HepG2 (cell line): Measurements from ENCODE around the gene PTGIS. TPM values are rescaled to one million over a fixed set of nuclear protein-coding genes. Genes with fewer than 3 reads are reported as not detected.

ENCODE experiments used
- BCL6 ChIP-seq: IDR thresholded peaks from 2 replicates; pipeline ENCODE4 v1.6.1; 2016; ENCODE audit warnings: missing genetic modification reagents, missing compliant biosample characterization
- CBX1 ChIP-seq: IDR thresholded peaks from one replicate; pipeline ENCODE4 v1.6.1; 2016; ENCODE audit warnings: antibody characterized with exemption, low read depth
- CC2D1A ChIP-seq: sonication (generic); formaldehyde crosslinking; IDR thresholded peaks from 2 replicates; pipeline ENCODE4 v1.8.1; 2023; ENCODE audit warnings: mild to moderate bottlenecking, missing genetic modification reagents
- DRAP1 ChIP-seq: IDR thresholded peaks from 2 replicates; pipeline ENCODE4 v1.6.1; 2016; ENCODE audit warnings: missing genetic modification reagents, missing compliant biosample characterization
- EEA1 ChIP-seq: sonication (generic); formaldehyde crosslinking; IDR thresholded peaks from 2 replicates; pipeline ENCODE4 v1.5.1; 2020; ENCODE audit warnings: mild to moderate bottlenecking, missing genetic modification reagents, borderline replicate concordance
- EHMT2 ChIP-seq: fragments of 200-600 bp; sonication (generic); IDR thresholded peaks from 2 replicates; pipeline ENCODE4 v1.7.0; 2017; ENCODE audit warnings: antibody characterized with exemption, low read depth, low read length, borderline replicate concordance
- GTF2F1 ChIP-seq: fragments of 150-350 bp; IDR thresholded peaks from 2 replicates; pipeline ENCODE4 v1.6.1; 2014; ENCODE audit warnings: low read length
- MAFF ChIP-seq: IDR thresholded peaks from 2 replicates; pipeline ENCODE4 v1.6.1; 2011; ENCODE audit warnings: low read depth, low read length, improper control_type of control experiment
- MBNL3 ChIP-seq: fragments of 250-450 bp; sonication (Bioruptor Pico); conservative IDR thresholded peaks from 2 replicates; pipeline ENCODE4 v1.8.0; 2022; ENCODE audit warnings: mild to moderate bottlenecking, inconsistent platforms
- PPARG ChIP-seq: conservative IDR thresholded peaks from 2 replicates; pipeline ENCODE4 v1.6.1; 2016; ENCODE audit warnings: missing biosample characterization, missing genetic modification reagents
- RFXAP ChIP-seq: sonication (generic); formaldehyde crosslinking; IDR thresholded peaks from 2 replicates; pipeline ENCODE4 v1.4.0; 2020; ENCODE audit warnings: missing genetic modification reagents, borderline replicate concordance
- RNF2 ChIP-seq: fragments of 450-650 bp; conservative IDR thresholded peaks from 2 replicates; pipeline ENCODE4 v1.6.1; 2016; ENCODE audit warnings: low read depth
- SALL2 ChIP-seq: sonication (generic); formaldehyde crosslinking; IDR thresholded peaks from 2 replicates; pipeline ENCODE4 v1.8.1; 2023; ENCODE audit warnings: mild to moderate bottlenecking, missing genetic modification reagents, inconsistent platforms
- SATB2 ChIP-seq: sonication (generic); formaldehyde crosslinking; IDR thresholded peaks from 2 replicates; pipeline ENCODE4 v1.5.0; 2020; ENCODE audit warnings: missing genetic modification reagents
- SUZ12 ChIP-seq: fragments of 150-350 bp; IDR thresholded peaks from 2 replicates; pipeline ENCODE4 v1.6.1; 2014; ENCODE audit warnings: low read depth, low read length
- TERF1 ChIP-seq: sonication (generic); formaldehyde crosslinking; IDR thresholded peaks from 2 replicates; pipeline ENCODE4 v1.8.0; 2022; ENCODE audit warnings: mild to moderate bottlenecking, missing genetic modification reagents, moderate library complexity
- ZNF124 ChIP-seq: sonication (generic); formaldehyde crosslinking; IDR thresholded peaks from 2 replicates; pipeline ENCODE4 v1.4.0; 2020; ENCODE audit warnings: missing genetic modification reagents
- ZNF556 ChIP-seq: sonication (generic); formaldehyde crosslinking; IDR thresholded peaks from 2 replicates; pipeline ENCODE4 v1.4.0; 2020; ENCODE audit warnings: mild to moderate bottlenecking, missing genetic modification reagents, borderline replicate concordance
- polyA plus RNA-seq, 8 experiments: library from polyadenylated mRNA; depleted of rRNA in 3 of 8; stranded (reverse) in 7 of 8; unstranded in 1 of 8; fragments of >200 nt; fragmentation: Illumina TruSeq in 4 of 8; extraction: Trizol in 4 of 8; gene quantifications; 2 replicates each; pipeline versions ENCODE4 v1.2.1 to v1.2.3, GENCODE V29; 2011 to 2016; ENCODE audit warnings: low read depth in 4 of 8, missing spikeins in 1 of 8, mixed read lengths in 1 of 8; ENCODE audit not compliant: insufficient read depth in 1 of 8
- total RNA-seq, 5 experiments: library from RNA; depleted of rRNA; stranded (reverse); fragments of >200 nt; fragmentation: Illumina TruSeq; extraction: Trizol; gene quantifications; 2 replicates each; pipeline ENCODE4 v1.2.3, GENCODE V29; 2016; ENCODE audit warnings: low read depth in 1 of 5
- TF ChIP-seq, protein P1 (sequence below): sonication (generic); formaldehyde crosslinking; IDR thresholded peaks from 2 replicates; pipeline ENCODE4 v1.5.0; 2020; ENCODE audit warnings: mild to moderate bottlenecking, missing genetic modification reagents
- TF ChIP-seq, protein P2 (sequence below): IDR thresholded peaks from 2 replicates; pipeline ENCODE4 v1.6.1; 2016
- TF ChIP-seq, protein P3 (sequence below): sonication (generic); formaldehyde crosslinking; IDR thresholded peaks from 2 replicates; pipeline ENCODE4 v1.5.1; 2020; ENCODE audit warnings: missing genetic modification reagents, mild to moderate bottlenecking, borderline replicate concordance

Gene PTGIS
- total and polyA plus RNA-seq, 2 of the 13 experiments (the other 11 are each of a cell fraction or from before 2014, with no cell fraction given), result not detected

- TF ChIP-seq, protein P1, sequence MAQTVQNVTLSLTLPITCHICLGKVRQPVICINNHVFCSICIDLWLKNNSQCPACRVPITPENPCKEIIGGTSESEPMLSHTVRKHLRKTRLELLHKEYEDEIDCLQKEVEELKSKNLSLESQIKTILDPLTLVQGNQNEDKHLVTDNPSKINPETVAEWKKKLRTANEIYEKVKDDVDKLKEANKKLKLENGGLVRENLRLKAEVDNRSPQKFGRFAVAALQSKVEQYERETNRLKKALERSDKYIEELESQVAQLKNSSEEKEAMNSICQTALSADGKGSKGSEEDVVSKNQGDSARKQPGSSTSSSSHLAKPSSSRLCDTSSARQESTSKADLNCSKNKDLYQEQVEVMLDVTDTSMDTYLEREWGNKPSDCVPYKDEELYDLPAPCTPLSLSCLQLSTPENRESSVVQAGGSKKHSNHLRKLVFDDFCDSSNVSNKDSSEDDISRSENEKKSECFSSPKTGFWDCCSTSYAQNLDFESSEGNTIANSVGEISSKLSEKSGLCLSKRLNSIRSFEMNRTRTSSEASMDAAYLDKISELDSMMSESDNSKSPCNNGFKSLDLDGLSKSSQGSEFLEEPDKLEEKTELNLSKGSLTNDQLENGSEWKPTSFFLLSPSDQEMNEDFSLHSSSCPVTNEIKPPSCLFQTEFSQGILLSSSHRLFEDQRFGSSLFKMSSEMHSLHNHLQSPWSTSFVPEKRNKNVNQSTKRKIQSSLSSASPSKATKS (CRISPR knock-in tag), result no peak
- TF ChIP-seq RNF2, result peak; percentile 72; the same call in 1 of the 2 replicates
- TF ChIP-seq DRAP1, result no peak; the same call in 1 of the 2 replicates
- no peak for TF ChIP-seq EHMT2
- 0 out of 2 replicates have a peak, but pooled peaks have one; percentile 13 for TF ChIP-seq TERF1 (CRISPR knock-in tag)
- peak; percentile 99 for TF ChIP-seq SALL2 (CRISPR knock-in tag)
- TF ChIP-seq MBNL3 (CRISPR knock-in tag), result no peak
- TF ChIP-seq, protein P2, sequence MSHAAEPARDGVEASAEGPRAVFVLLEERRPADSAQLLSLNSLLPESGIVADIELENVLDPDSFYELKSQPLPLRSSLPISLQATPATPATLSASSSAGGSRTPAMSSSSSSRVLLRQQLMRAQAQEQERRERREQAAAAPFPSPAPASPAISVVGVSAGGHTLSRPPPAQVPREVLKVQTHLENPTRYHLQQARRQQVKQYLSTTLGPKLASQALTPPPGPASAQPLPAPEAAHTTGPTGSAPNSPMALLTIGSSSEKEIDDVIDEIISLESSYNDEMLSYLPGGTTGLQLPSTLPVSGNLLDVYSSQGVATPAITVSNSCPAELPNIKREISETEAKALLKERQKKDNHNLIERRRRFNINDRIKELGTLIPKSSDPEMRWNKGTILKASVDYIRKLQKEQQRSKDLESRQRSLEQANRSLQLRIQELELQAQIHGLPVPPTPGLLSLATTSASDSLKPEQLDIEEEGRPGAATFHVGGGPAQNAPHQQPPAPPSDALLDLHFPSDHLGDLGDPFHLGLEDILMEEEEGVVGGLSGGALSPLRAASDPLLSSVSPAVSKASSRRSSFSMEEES (CRISPR knock-in tag), result peak; percentile 85
- peak; percentile 45 for TF ChIP-seq BCL6
- no peak; the same call in 1 of the 2 replicates for TF ChIP-seq ZNF556
- peak; percentile 72 for TF ChIP-seq PPARG (CRISPR knock-in tag)
- TF ChIP-seq CC2D1A (CRISPR knock-in tag), result peak; percentile 13; the same call in 1 of the 2 replicates
- TF ChIP-seq, protein P3, sequence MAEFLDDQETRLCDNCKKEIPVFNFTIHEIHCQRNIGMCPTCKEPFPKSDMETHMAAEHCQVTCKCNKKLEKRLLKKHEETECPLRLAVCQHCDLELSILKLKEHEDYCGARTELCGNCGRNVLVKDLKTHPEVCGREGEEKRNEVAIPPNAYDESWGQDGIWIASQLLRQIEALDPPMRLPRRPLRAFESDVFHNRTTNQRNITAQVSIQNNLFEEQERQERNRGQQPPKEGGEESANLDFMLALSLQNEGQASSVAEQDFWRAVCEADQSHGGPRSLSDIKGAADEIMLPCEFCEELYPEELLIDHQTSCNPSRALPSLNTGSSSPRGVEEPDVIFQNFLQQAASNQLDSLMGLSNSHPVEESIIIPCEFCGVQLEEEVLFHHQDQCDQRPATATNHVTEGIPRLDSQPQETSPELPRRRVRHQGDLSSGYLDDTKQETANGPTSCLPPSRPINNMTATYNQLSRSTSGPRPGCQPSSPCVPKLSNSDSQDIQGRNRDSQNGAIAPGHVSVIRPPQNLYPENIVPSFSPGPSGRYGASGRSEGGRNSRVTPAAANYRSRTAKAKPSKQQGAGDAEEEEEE, result peak; percentile 31; the same call in 1 of the 2 replicates
- TF ChIP-seq MAFF, result no peak
- TF ChIP-seq ZNF124 (CRISPR knock-in tag), result peak; percentile 91
- peak; percentile 33; the same call in 1 of the 2 replicates for TF ChIP-seq SATB2 (CRISPR knock-in tag)
- TF ChIP-seq SUZ12, result no peak
- TF ChIP-seq EEA1 (CRISPR knock-in tag), result no peak; the same call in 1 of the 2 replicates
- TF ChIP-seq GTF2F1, result no peak
- TF ChIP-seq CBX1, result peak; percentile 95
- peak; percentile 94; the same call in 1 of the 2 replicates for TF ChIP-seq RFXAP (CRISPR knock-in tag)
Measured at GRCh38 chr20:49610691-49611538, 43.0 kb upstream of the PTGIS start (continued).
